Effector memory CD4-positive, alpha-beta T cell (primary cell): ENCODE data around the gene LMCD1.

Experiments
- DNase-seq, 3 donors: peaks; one replicate each; pipeline ENCODE4 v3.0.0-alpha.2; 2020
- H3K27ac ChIP-seq: 2 replicates; pipeline ENCODE4 v1.7.0; 2013; ENCODE audit warnings: mild to moderate bottlenecking, low read length, moderate library complexity; ENCODE audit not compliant: insufficient read depth, poor library complexity, severe bottlenecking
- H3K27me3 ChIP-seq: replicated peaks from 2 replicates; pipeline ENCODE4 v1.7.0; 2013; ENCODE audit warnings: mild to moderate bottlenecking, low read length; ENCODE audit not compliant: insufficient read depth, control insufficient read depth, poor library complexity, severe bottlenecking
- H3K36me3 ChIP-seq: 2 replicates; pipeline ENCODE4 v1.7.0; 2013; ENCODE audit warnings: mild to moderate bottlenecking, low read length, moderate library complexity; ENCODE audit not compliant: control insufficient read depth, insufficient read depth
- H3K4me1 ChIP-seq: 2 replicates; pipeline ENCODE4 v1.7.0; 2013; ENCODE audit warnings: low read length, mild to moderate bottlenecking; ENCODE audit not compliant: control insufficient read depth, insufficient read depth, poor library complexity, severe bottlenecking
- H3K4me3 ChIP-seq: 2 replicates; pipeline ENCODE4 v1.7.0; 2013; ENCODE audit warnings: low read length, low read depth, mild to moderate bottlenecking; ENCODE audit not compliant: insufficient read depth, poor library complexity, severe bottlenecking
- H3K9me3 ChIP-seq: 2 replicates; pipeline ENCODE4 v1.7.0; 2013; ENCODE audit warnings: mild to moderate bottlenecking, low read length, moderate library complexity; ENCODE audit not compliant: control insufficient read depth

The LMCD1 gene

GRCh38 chr3:8622873-8623691 is 121.5 kb downstream of the LMCD1 start:
- no peak for DNase-seq
- Histone ChIP-seq H3K4me1 (no peaks in the 10 kb centered on the region), H3K27me3 (no peaks in the 10 kb centered on the region), H3K27ac (no peak overlapping the region), H3K4me3 (no peak overlapping the region), H3K36me3 (no peaks in the 10 kb centered on the region), H3K9me3 (no peaks in the 10 kb centered on the region)

GRCh38 chr3:8623741-8624140 is 122.1 kb downstream of the LMCD1 start:
- H3K36me3 ChIP-seq = no peaks in the 10 kb centered on the region
- no peak for DNase-seq
- no peaks in the 10 kb centered on the region for H3K4me1 ChIP-seq
- no peaks in the 10 kb centered on the region for H3K27me3 ChIP-seq
- H3K4me3 ChIP-seq = no peak overlapping the region
- H3K9me3 ChIP-seq = no peaks in the 10 kb centered on the region
- no peak overlapping the region for H3K27ac ChIP-seq
